H9 (cell line): Measurements from ENCODE around the gene ANKMY1. TPM values are rescaled to one million over a fixed set of nuclear protein-coding genes. Genes with fewer than 3 reads are reported as not detected.
A peak's percentile ranks its signal among the peaks of the same experiment; 100 is the strongest.

ENCODE experiments used
- DNase-seq: peaks from one replicate; pipeline ENCODE4 v3.0.0-alpha.2; 2017
- H2AFZ ChIP-seq: one replicate; pipeline ENCODE4 v1.6.1; 2013; ENCODE audit warnings: mild to moderate bottlenecking, low read length, control low read depth, moderate library complexity
- H2AK5ac ChIP-seq: 2 replicates; pipeline ENCODE4 v1.6.1; 2013; ENCODE audit warnings: low read length, control low read depth, mixed read lengths; ENCODE audit not compliant: insufficient read length
- H2BK120ac ChIP-seq: one replicate; pipeline ENCODE4 v1.6.1; 2013; ENCODE audit warnings: low read depth, mild to moderate bottlenecking, low read length, control low read depth, inconsistent platforms; ENCODE audit not compliant: poor library complexity, severe bottlenecking
- H2BK12ac ChIP-seq: 2 replicates; pipeline ENCODE4 v1.6.1; 2013; ENCODE audit warnings: low read length, control low read depth, mixed read lengths, low read depth; ENCODE audit not compliant: insufficient read length
- H2BK15ac ChIP-seq: 2 replicates; pipeline ENCODE4 v1.6.1; 2013; ENCODE audit warnings: low read depth, low read length, control low read depth
- H2BK20ac ChIP-seq: one replicate; pipeline ENCODE4 v1.6.1; 2013; ENCODE audit warnings: low read depth, mild to moderate bottlenecking, low read length, control low read depth, inconsistent platforms; ENCODE audit not compliant: poor library complexity, severe bottlenecking
- H2BK5ac ChIP-seq: 2 replicates; pipeline ENCODE4 v1.6.1; 2013; ENCODE audit warnings: low read length, control low read depth, mixed read lengths; ENCODE audit not compliant: insufficient read length
- H3K14ac ChIP-seq: 2 replicates; pipeline ENCODE4 v1.6.1; 2013; ENCODE audit warnings: low read length, control low read depth; ENCODE audit not compliant: insufficient read depth
- H3K18ac ChIP-seq: 2 replicates; pipeline ENCODE4 v1.6.1; 2013; ENCODE audit warnings: low read depth, mild to moderate bottlenecking, mixed read lengths, low read length, control low read depth; ENCODE audit not compliant: insufficient read length
- H3K23ac ChIP-seq: 2 replicates; pipeline ENCODE4 v1.6.1; 2013; ENCODE audit warnings: low read length, control low read depth, mixed read lengths, low read depth; ENCODE audit not compliant: insufficient read length
- H3K23me2 ChIP-seq: 2 replicates; pipeline ENCODE4 v1.6.1; 2013; ENCODE audit warnings: low read depth, mild to moderate bottlenecking, mixed read lengths, low read length, control low read depth; ENCODE audit not compliant: insufficient read length, poor library complexity, severe bottlenecking
- H3K27ac ChIP-seq: 2 replicates; pipeline ENCODE4 v1.5.1; 2013; ENCODE audit warnings: low read length, control low read depth, mixed read lengths, low read depth; ENCODE audit not compliant: insufficient read length
- H3K27me3 ChIP-seq: 2 replicates; pipeline ENCODE4 v1.6.1; 2013; ENCODE audit warnings: low read length, control low read depth, inconsistent platforms; ENCODE audit not compliant: insufficient read depth
- H3K4ac ChIP-seq: 2 replicates; pipeline ENCODE4 v1.6.1; 2013; ENCODE audit warnings: low read depth, mild to moderate bottlenecking, control low read depth, inconsistent platforms, low read length, moderate library complexity
- H3K4me1 ChIP-seq: 2 replicates; pipeline ENCODE4 v1.6.1; 2013; ENCODE audit warnings: low read length, control low read depth, inconsistent platforms; ENCODE audit not compliant: insufficient read depth
- H3K4me2 ChIP-seq: 2 replicates; pipeline ENCODE4 v1.6.1; 2013; ENCODE audit warnings: low read length, control low read depth, mixed read lengths; ENCODE audit not compliant: insufficient read length, insufficient read depth
- H3K56ac ChIP-seq: 2 replicates; pipeline ENCODE4 v1.6.1; 2013; ENCODE audit warnings: low read depth, mild to moderate bottlenecking, mixed read lengths, low read length, control low read depth; ENCODE audit not compliant: insufficient read length
- H3K79me1 ChIP-seq: 2 replicates; pipeline ENCODE4 v1.6.1; 2013; ENCODE audit warnings: low read depth, mild to moderate bottlenecking, moderate library complexity, low read length, control low read depth, inconsistent platforms; ENCODE audit not compliant: insufficient read depth, poor library complexity, severe bottlenecking
- H3K79me2 ChIP-seq: 2 replicates; pipeline ENCODE4 v1.6.1; 2013; ENCODE audit warnings: low read length, control low read depth, inconsistent platforms; ENCODE audit not compliant: insufficient read depth
- H3K9ac ChIP-seq: 2 replicates; pipeline ENCODE4 v1.6.1; 2013; ENCODE audit warnings: low read length, control low read depth, mixed read lengths; ENCODE audit not compliant: insufficient read length; ENCODE audit errors: extremely low read depth
- H3K9me3 ChIP-seq: one replicate; pipeline ENCODE4 v1.6.1; 2013; ENCODE audit warnings: low read depth, low read length, inconsistent platforms; ENCODE audit not compliant: control insufficient read depth
- H3T11ph ChIP-seq: one replicate; pipeline ENCODE4 v1.6.1; 2013; ENCODE audit warnings: mild to moderate bottlenecking, low read length, control low read depth, inconsistent platforms
- H4K20me1 ChIP-seq: one replicate; pipeline ENCODE4 v1.6.1; 2013; ENCODE audit not compliant: control insufficient read depth, insufficient read length, insufficient read depth
- H4K5ac ChIP-seq: 2 replicates; pipeline ENCODE4 v1.6.1; 2013; ENCODE audit warnings: low read depth, mild to moderate bottlenecking, mixed read lengths, low read length, control low read depth; ENCODE audit not compliant: insufficient read length
- H4K8ac ChIP-seq: replicated peaks from 2 replicates; pipeline ENCODE4 v1.6.1; 2013; ENCODE audit warnings: low read length, control low read depth, mixed read lengths, low read depth; ENCODE audit not compliant: insufficient read length
- H4K91ac ChIP-seq: 2 replicates; pipeline ENCODE4 v1.6.1; 2013; ENCODE audit warnings: low read depth, mild to moderate bottlenecking, moderate library complexity, mixed read lengths, low read length, control low read depth; ENCODE audit not compliant: insufficient read length
- H3K27ac Mint-ChIP-seq, 3 experiments: 2 replicates in 2 of 3; 3 replicates in 1 of 3; pipeline ENCODE4 v1.8.0; 2020 to 2021; ENCODE audit warnings: mixed read lengths in 3 of 3, mild to moderate bottlenecking in 1 of 3, moderate library complexity in 1 of 3
- H3K27me3 Mint-ChIP-seq: 2 replicates; pipeline ENCODE4 v1.8.0; 2021; ENCODE audit warnings: low read depth, mild to moderate bottlenecking, moderate library complexity, mixed read lengths
- H3K36me3 Mint-ChIP-seq, 3 experiments: 2 replicates in 2 of 3; 3 replicates in 1 of 3; pipeline ENCODE4 v1.8.0; 2020 to 2021; ENCODE audit warnings: low read depth in 3 of 3, mixed read lengths in 3 of 3; ENCODE audit not compliant: insufficient read depth in 1 of 3
- H3K4me1 Mint-ChIP-seq, 2 experiments: 2 replicates each; pipeline ENCODE4 v1.8.0; 2020; ENCODE audit warnings: mixed read lengths in 2 of 2
- H3K4me3 Mint-ChIP-seq, 2 experiments: 2 replicates in 1 of 2; 3 replicates in 1 of 2; pipeline ENCODE4 v1.8.0; 2020 to 2021; ENCODE audit warnings: mild to moderate bottlenecking in 2 of 2, mixed read lengths in 2 of 2, moderate library complexity in 1 of 2
- H3K9me3 Mint-ChIP-seq, 2 experiments: 2 replicates in 1 of 2; 3 replicates in 1 of 2; pipeline ENCODE4 v1.8.0; 2020; ENCODE audit warnings: mild to moderate bottlenecking in 2 of 2, mixed read lengths in 2 of 2, moderate library complexity in 1 of 2
- WGBS: extraction: QIAGEN DNeasy Blood & Tissue Kit; methylation state at CpG from one replicate; pipeline ENCODE4 v1.1.7; 2013; ENCODE audit warnings: missing lambda C conversion rate, low lambda C conversion rate, mixed read lengths; ENCODE audit not compliant: insufficient read length; ENCODE audit errors: extremely low coverage; 5-methylcytosine and 5-hydroxymethylcytosine counted together
- total RNA-seq: library from RNA; stranded (reverse); gene quantifications from 2 replicates; pipeline ENCODE4 v1.2.1, GENCODE V29; 2021
- TF ChIP-seq, protein P1 (sequence below): fragments of 200-600 bp; sonication (generic); conservative IDR thresholded peaks from 3 replicates; pipeline ENCODE4 v1.8.0; 2021; ENCODE audit warnings: antibody characterized with exemption, mild to moderate bottlenecking

ANKMY1 gene
- total RNA-seq, 1 experiment from 2014 or later, result 13.7 TPM

DNA sequence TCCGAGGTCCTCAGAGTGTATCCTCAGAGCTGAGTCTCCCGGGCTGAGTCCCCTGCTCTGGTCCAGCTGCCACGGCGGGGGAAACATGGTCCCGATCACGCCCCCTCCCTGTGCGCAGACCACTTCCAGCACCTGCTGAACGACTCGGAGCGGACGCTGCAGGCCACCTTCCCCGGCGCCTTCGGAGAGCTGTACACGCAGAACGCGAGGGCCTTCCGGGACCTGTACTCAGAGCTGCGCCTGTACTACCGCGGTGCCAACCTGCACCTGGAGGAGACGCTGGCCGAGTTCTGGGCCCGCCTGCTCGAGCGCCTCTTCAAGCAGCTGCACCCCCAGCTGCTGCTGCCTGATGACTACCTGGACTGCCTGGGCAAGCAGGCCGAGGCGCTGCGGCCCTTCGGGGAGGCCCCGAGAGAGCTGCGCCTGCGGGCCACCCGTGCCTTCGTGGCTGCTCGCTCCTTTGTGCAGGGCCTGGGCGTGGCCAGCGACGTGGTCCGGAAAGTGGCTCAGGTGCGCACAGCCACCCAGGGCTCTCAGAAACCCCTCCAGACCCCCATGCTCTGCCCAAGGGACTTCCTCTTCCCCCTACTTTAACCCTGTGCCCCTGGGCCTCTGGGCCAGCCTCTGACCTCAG is 95.6 kb downstream of the ANKMY1 start:
- H3K27me3 ChIP-seq, result no peaks in the 10 kb centered on the region
- H3K36me3 Mint-ChIP-seq, result peaks cover 0 to 18% (median 16%) of the 10 kb centered on the region in 3 experiments; a peak in 6 of 7 replicates
- H4K20me1 ChIP-seq, result no peaks in the 10 kb centered on the region
- no peak overlapping the region for H3K4me2 ChIP-seq
- no peak overlapping the region for H4K91ac ChIP-seq
- no peak overlapping the region for H3K27ac ChIP-seq
- no peak overlapping the region for H3K9ac ChIP-seq
- no peaks in the 10 kb centered on the region for H3K9me3 ChIP-seq
- H2BK5ac ChIP-seq, result no peak overlapping the region
- H2AFZ ChIP-seq, result no peak overlapping the region
- no peak overlapping the region for H4K8ac ChIP-seq
- H2BK12ac ChIP-seq, result no peak overlapping the region
- TF ChIP-seq, protein P1, sequence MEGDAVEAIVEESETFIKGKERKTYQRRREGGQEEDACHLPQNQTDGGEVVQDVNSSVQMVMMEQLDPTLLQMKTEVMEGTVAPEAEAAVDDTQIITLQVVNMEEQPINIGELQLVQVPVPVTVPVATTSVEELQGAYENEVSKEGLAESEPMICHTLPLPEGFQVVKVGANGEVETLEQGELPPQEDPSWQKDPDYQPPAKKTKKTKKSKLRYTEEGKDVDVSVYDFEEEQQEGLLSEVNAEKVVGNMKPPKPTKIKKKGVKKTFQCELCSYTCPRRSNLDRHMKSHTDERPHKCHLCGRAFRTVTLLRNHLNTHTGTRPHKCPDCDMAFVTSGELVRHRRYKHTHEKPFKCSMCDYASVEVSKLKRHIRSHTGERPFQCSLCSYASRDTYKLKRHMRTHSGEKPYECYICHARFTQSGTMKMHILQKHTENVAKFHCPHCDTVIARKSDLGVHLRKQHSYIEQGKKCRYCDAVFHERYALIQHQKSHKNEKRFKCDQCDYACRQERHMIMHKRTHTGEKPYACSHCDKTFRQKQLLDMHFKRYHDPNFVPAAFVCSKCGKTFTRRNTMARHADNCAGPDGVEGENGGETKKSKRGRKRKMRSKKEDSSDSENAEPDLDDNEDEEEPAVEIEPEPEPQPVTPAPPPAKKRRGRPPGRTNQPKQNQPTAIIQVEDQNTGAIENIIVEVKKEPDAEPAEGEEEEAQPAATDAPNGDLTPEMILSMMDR, result no peak
- H3K14ac ChIP-seq, result no peak overlapping the region; the same call in 1 of the 2 replicates
- H3K27me3 Mint-ChIP-seq, result no peaks in the 10 kb centered on the region; the same call in 1 of the 2 replicates
- H3K4me1 ChIP-seq, result no peaks in the 10 kb centered on the region; the same call in 1 of the 2 replicates
- no peaks in the 10 kb centered on the region for H3K79me2 ChIP-seq
- no peak overlapping the region for H3K4ac ChIP-seq
- no peak overlapping the region for H3T11ph ChIP-seq
- DNase-seq, result peak; percentile 24
- H3K79me1 ChIP-seq, result no peaks in the 10 kb centered on the region
- no peak overlapping the region for H3K56ac ChIP-seq
- H2AK5ac ChIP-seq, result no peak overlapping the region
- no peak overlapping the region for H2BK120ac ChIP-seq
- H3K18ac ChIP-seq, result no peak overlapping the region
- no peak overlapping the region for H4K5ac ChIP-seq
- peaks cover 9 to 14% of the 10 kb centered on the region in 2 experiments for H3K4me1 Mint-ChIP-seq
- no peak overlapping the region for H3K4me3 Mint-ChIP-seq
- H2BK20ac ChIP-seq, result no peak overlapping the region
- H3K23me2 ChIP-seq, result no peaks in the 10 kb centered on the region
- no peak overlapping the region for H3K27ac Mint-ChIP-seq
- H3K9me3 Mint-ChIP-seq, result no peaks in the 10 kb centered on the region
- H3K23ac ChIP-seq, result no peak overlapping the region
- no peak overlapping the region for H2BK15ac ChIP-seq
- WGBS, result no CpG with 5 or more reads among the region's 41 CpGs
